HepG2 (cell line): ENCODE data around the gene CPT1B. TPM values are rescaled to one million over a fixed set of nuclear protein-coding genes. Genes with fewer than 3 reads are reported as not detected.

ENCODE experiments used
- CC2D1A ChIP-seq: sonication (generic); formaldehyde crosslinking; IDR thresholded peaks from 2 replicates; pipeline ENCODE4 v1.8.1; 2023; ENCODE audit warnings: mild to moderate bottlenecking, missing genetic modification reagents
- GFI1 ChIP-seq: sonication (generic); formaldehyde crosslinking; IDR thresholded peaks from 2 replicates; pipeline ENCODE4 v1.5.0; 2020; ENCODE audit warnings: missing genetic modification reagents, mild to moderate bottlenecking, borderline replicate concordance
- GPBP1L1 ChIP-seq: sonication (generic); formaldehyde crosslinking; IDR thresholded peaks from 2 replicates; pipeline ENCODE4 v1.5.0; 2020; ENCODE audit warnings: mild to moderate bottlenecking, missing genetic modification reagents
- MAF1 ChIP-seq: sonication (generic); formaldehyde crosslinking; IDR thresholded peaks from 2 replicates; pipeline ENCODE4 v1.5.0; 2020; ENCODE audit warnings: missing genetic modification reagents, borderline replicate concordance
- MXD4 ChIP-seq: IDR thresholded peaks from 2 replicates; pipeline ENCODE4 v1.6.1; 2016; ENCODE audit warnings: mild to moderate bottlenecking, missing biosample characterization, missing genetic modification reagents
- PRDM15 ChIP-seq: sonication (generic); formaldehyde crosslinking; IDR thresholded peaks from 2 replicates; pipeline ENCODE4 v1.4.0; 2020; ENCODE audit warnings: missing genetic modification reagents
- RBFOX2 ChIP-seq: fragments of 200-400 bp; formaldehyde crosslinking; IDR thresholded peaks from 2 replicates; pipeline ENCODE4 v1.6.1; 2017; ENCODE audit warnings: low read depth, mild to moderate bottlenecking, low read length
- SIN3A ChIP-seq: IDR thresholded peaks from 2 replicates; pipeline ENCODE4 v1.6.1; 2011; ENCODE audit warnings: low read depth, mild to moderate bottlenecking, control low read depth, low read length, borderline replicate concordance
- TP53 ChIP-seq: sonication (generic); formaldehyde crosslinking; conservative IDR thresholded peaks from 2 replicates; pipeline ENCODE4 v1.4.0; 2020; ENCODE audit warnings: missing genetic modification reagents
- ZNF296 ChIP-seq: sonication (generic); formaldehyde crosslinking; conservative IDR thresholded peaks from 2 replicates; pipeline ENCODE4 v1.5.0; 2020; ENCODE audit warnings: mild to moderate bottlenecking, missing genetic modification reagents
- ZNF318 ChIP-seq: sonication (generic); formaldehyde crosslinking; IDR thresholded peaks from 2 replicates; pipeline ENCODE4 v1.4.0; 2020; ENCODE audit warnings: mild to moderate bottlenecking, missing genetic modification reagents
- ZNF354B ChIP-seq: sonication (generic); formaldehyde crosslinking; IDR thresholded peaks from 2 replicates; pipeline ENCODE4 v1.8.0; 2022; ENCODE audit warnings: mild to moderate bottlenecking, missing genetic modification reagents
- ZNF501 ChIP-seq: sonication (generic); formaldehyde crosslinking; IDR thresholded peaks from 2 replicates; pipeline ENCODE4 v1.5.1; 2020; ENCODE audit warnings: mild to moderate bottlenecking, moderate library complexity, missing genetic modification reagents
- ZNF639 ChIP-seq: conservative IDR thresholded peaks from 2 replicates; pipeline ENCODE4 v1.6.1; 2018; ENCODE audit warnings: missing genetic modification reagents
- polyA plus RNA-seq, 8 experiments: library from polyadenylated mRNA; depleted of rRNA in 3 of 8; stranded (reverse) in 7 of 8; unstranded in 1 of 8; fragments of >200 nt; fragmentation: Illumina TruSeq in 4 of 8; extraction: Trizol in 4 of 8; gene quantifications; 2 replicates each; pipeline versions ENCODE4 v1.2.1 to v1.2.3, GENCODE V29; 2011 to 2016; ENCODE audit warnings: low read depth in 4 of 8, missing spikeins in 1 of 8, mixed read lengths in 1 of 8; ENCODE audit not compliant: insufficient read depth in 1 of 8
- total RNA-seq, 5 experiments: library from RNA; depleted of rRNA; stranded (reverse); fragments of >200 nt; fragmentation: Illumina TruSeq; extraction: Trizol; gene quantifications; 2 replicates each; pipeline ENCODE4 v1.2.3, GENCODE V29; 2016; ENCODE audit warnings: low read depth in 1 of 5

The CPT1B gene
- total and polyA plus RNA-seq, 2 of the 13 experiments (the other 11 are each of a cell fraction or from before 2014, with no cell fraction given) = 9.2 to 19.5 TPM

- TF ChIP-seq ZNF318 (CRISPR knock-in tag) = no peak
- no peak for TF ChIP-seq ZNF639 (CRISPR knock-in tag)
- TF ChIP-seq PRDM15 = no peak
- 0 out of 2 replicates have a peak, but pooled peaks have one; percentile 70 for TF ChIP-seq CC2D1A
- no peak for TF ChIP-seq TP53 (CRISPR knock-in tag)
- no peak for TF ChIP-seq GPBP1L1 (CRISPR knock-in tag)
- TF ChIP-seq ZNF354B (CRISPR knock-in tag) = peak; percentile 76; the same call in 1 of the 2 replicates
- TF ChIP-seq RBFOX2 = peak; percentile 22; the same call in 1 of the 2 replicates
- no peak for TF ChIP-seq ZNF296 (CRISPR knock-in tag)
- no peak for TF ChIP-seq GFI1 (CRISPR knock-in tag)
- no peak for TF ChIP-seq MXD4 (CRISPR knock-in tag)
- no peak; the same call in 1 of the 2 replicates for TF ChIP-seq MAF1 (CRISPR knock-in tag)
- 0 out of 2 replicates have a peak, but pooled peaks have one; percentile 12 for TF ChIP-seq SIN3A
- TF ChIP-seq ZNF501 (CRISPR knock-in tag) = peak; percentile 8; the same call in 1 of the 2 replicates
Measured at GRCh38 chr22:50530877-50531545, 47.2 kb downstream of the CPT1B start (continued).
